MM.1S (cell line): Measurements from ENCODE around the gene SLAMF7.
A peak's percentile ranks its signal among the peaks of the same experiment; 100 is the strongest.

Experiments
- DNase-seq: peaks from one replicate; pipeline ENCODE4 v3.0.0-alpha.2; 2015
- H2AFZ ChIP-seq: fragments of 300-600 bp; sonication (generic); 2 replicates; pipeline ENCODE4 v1.6.0; 2016; ENCODE audit warnings: antibody characterized with exemption, low read length
- H3F3A ChIP-seq: fragments of 300-600 bp; sonication (generic); 2 replicates; pipeline ENCODE4 v1.6.1; 2016; ENCODE audit warnings: mild to moderate bottlenecking, antibody characterized with exemption, low read length, moderate library complexity, mixed read lengths; ENCODE audit not compliant: insufficient read depth
- H3K27ac ChIP-seq: fragments of 300-600 bp; sonication (generic); 2 replicates; pipeline ENCODE4 v1.5.1; 2016; ENCODE audit warnings: mild to moderate bottlenecking, low read length
- H3K27me3 ChIP-seq: fragments of 300-600 bp; sonication (generic); replicated peaks from 2 replicates; pipeline ENCODE4 v1.6.0; 2016; ENCODE audit warnings: low read length; ENCODE audit not compliant: insufficient read depth
- H3K36me3 ChIP-seq: fragments of 300-600 bp; sonication (generic); replicated peaks from 2 replicates; pipeline ENCODE4 v1.6.1; 2016; ENCODE audit warnings: mild to moderate bottlenecking, low read length, mixed read lengths; ENCODE audit not compliant: insufficient read depth
- H3K4me1 ChIP-seq: fragments of 300-600 bp; sonication (generic); 2 replicates; pipeline ENCODE4 v1.6.1; 2016; ENCODE audit warnings: low read length, mixed read lengths
- H3K4me2 ChIP-seq: fragments of 300-600 bp; sonication (generic); 2 replicates; pipeline ENCODE4 v1.6.0; 2016; ENCODE audit warnings: low read depth, low read length
- H3K4me3 ChIP-seq: fragments of 300-600 bp; sonication (generic); 2 replicates; pipeline ENCODE4 v1.5.1; 2016; ENCODE audit warnings: low read length, mixed read lengths
- H3K79me2 ChIP-seq: fragments of 300-600 bp; sonication (generic); 2 replicates; pipeline ENCODE4 v1.6.1; 2016; ENCODE audit warnings: mixed run types, low read length, mixed read lengths
- H3K9ac ChIP-seq: fragments of 300-600 bp; sonication (generic); 2 replicates; pipeline ENCODE4 v1.6.1; 2016; ENCODE audit warnings: low read length, mixed read lengths
- H3K9me2 ChIP-seq: fragments of 300-600 bp; sonication (generic); replicated peaks from 2 replicates; pipeline ENCODE4 v1.6.1; 2016; ENCODE audit warnings: mild to moderate bottlenecking, low read length, mixed read lengths; ENCODE audit not compliant: insufficient read depth
- H3K9me3 ChIP-seq: fragments of 300-600 bp; sonication (generic); replicated peaks from 2 replicates; pipeline ENCODE4 v1.6.1; 2016; ENCODE audit warnings: mild to moderate bottlenecking, low read length, mixed read lengths; ENCODE audit not compliant: insufficient read depth
- H4K20me1 ChIP-seq: fragments of 300-600 bp; sonication (generic); 2 replicates; pipeline ENCODE4 v1.6.1; 2016; ENCODE audit warnings: mild to moderate bottlenecking, low read length, moderate library complexity, mixed read lengths; ENCODE audit not compliant: insufficient read depth
- CTCF ChIP-seq: fragments of 300-600 bp; sonication (generic); IDR thresholded peaks from 2 replicates; pipeline ENCODE4 v1.5.1; 2016; ENCODE audit warnings: antibody characterized with exemption, low read length, mixed read lengths
- EZH2 ChIP-seq: fragments of 300-600 bp; sonication (generic); optimal IDR thresholded peaks from 2 replicates; pipeline ENCODE3; 2017; ENCODE audit warnings: low read depth, mild to moderate bottlenecking, antibody characterized with exemption, low read length, mixed read lengths
- EZH2phosphoT487 ChIP-seq: fragments of 300-600 bp; sonication (generic); IDR thresholded peaks from 2 replicates; pipeline ENCODE4 v1.6.1; 2018; ENCODE audit warnings: antibody characterized with exemption, low read length

SLAMF7 gene

GRCh38 chr1:160722726-160723125 lies 16.3 kb upstream of the SLAMF7 start:
- no peaks in the 10 kb centered on the region for H3K9me3 ChIP-seq
- DNase-seq = no peak
- TF ChIP-seq EZH2 (no peak), EZH2phosphoT487 (no peak), CTCF (no peak)

GRCh38 chr1:160723332-160723731 lies 15.7 kb upstream of the SLAMF7 start:
- no peak overlapping the region for H2AFZ ChIP-seq

More at GRCh38 chr1:160722726-160723125, 16.3 kb upstream of the SLAMF7 start:
- H3K4me2 ChIP-seq = no peak overlapping the region
- H3K27me3 ChIP-seq = no peaks in the 10 kb centered on the region
- H3K27ac ChIP-seq = no peak overlapping the region
- H3K4me1 ChIP-seq = peaks cover 23% of the 10 kb centered on the region
- H3K36me3 ChIP-seq = no peaks in the 10 kb centered on the region
- H3K4me3 ChIP-seq = no peak overlapping the region
- peaks cover 9% of the 10 kb centered on the region for H3F3A ChIP-seq
- H3K79me2 ChIP-seq = no peaks in the 10 kb centered on the region
- no peak overlapping the region for H2AFZ ChIP-seq
- H3K9me2 ChIP-seq = no peaks in the 10 kb centered on the region
- H3K9ac ChIP-seq = no peak overlapping the region
- no peaks in the 10 kb centered on the region for H4K20me1 ChIP-seq

GRCh38 chr1:160724465-160725242 lies 14.4 kb upstream of the SLAMF7 start:
- Histone ChIP-seq H3F3A (peaks cover 9% of the 10 kb centered on the region), H3K4me1 (peaks cover 23% of the 10 kb centered on the region), H3K36me3 (no peaks in the 10 kb centered on the region), H3K79me2 (no peaks in the 10 kb centered on the region), H2AFZ (no peak overlapping the region), H3K9ac (no peak overlapping the region), H3K4me2 (no peak overlapping the region), H3K4me3 (no peak overlapping the region), H4K20me1 (no peaks in the 10 kb centered on the region), H3K27me3 (no peaks in the 10 kb centered on the region), H3K9me2 (no peaks in the 10 kb centered on the region), H3K27ac (no peak overlapping the region), H3K9me3 (no peaks in the 10 kb centered on the region)
- DNase-seq = peak; percentile 28
- TF ChIP-seq EZH2phosphoT487 (no peak), EZH2 (no peak), CTCF (no peak)

More at GRCh38 chr1:160723332-160723731, 15.7 kb upstream of the SLAMF7 start:
- TF ChIP-seq EZH2 = no peak
- no peak for TF ChIP-seq EZH2phosphoT487
- no peak for TF ChIP-seq CTCF
- Histone ChIP-seq H3K27me3 (no peaks in the 10 kb centered on the region), H4K20me1 (no peaks in the 10 kb centered on the region), H3K9me3 (no peaks in the 10 kb centered on the region), H3K36me3 (no peaks in the 10 kb centered on the region), H3K4me3 (no peak overlapping the region), H3K9me2 (no peaks in the 10 kb centered on the region), H3K4me2 (no peak overlapping the region), H3K9ac (no peak overlapping the region), H3K4me1 (peaks cover 23% of the 10 kb centered on the region), H3F3A (peaks cover 9% of the 10 kb centered on the region), H3K27ac (no peak overlapping the region), H3K79me2 (no peaks in the 10 kb centered on the region)
- DNase-seq = no peak
